Stimulated activated CD4-positive, alpha-beta T cell treated with anti-CD3 and anti-CD28 coated beads, Interleukin-2, amount 100 ng/mL, for 48 hours (primary cell): ENCODE results near the gene COX7B2.

Experiments used
- DNase-seq, 2 donors: peaks; one replicate each; pipeline ENCODE4 v3.0.0-alpha.2; 2020

The COX7B2 gene

GRCh38 chr4:46909078-46909477 lies at the start of gene COX7B2:
TSS of gene COX7B2 (minus strand) at chr4:46909245. CDS start at chr4:46735192, 174,053 bp downstream.
- DNase-seq = no peak

DNA sequence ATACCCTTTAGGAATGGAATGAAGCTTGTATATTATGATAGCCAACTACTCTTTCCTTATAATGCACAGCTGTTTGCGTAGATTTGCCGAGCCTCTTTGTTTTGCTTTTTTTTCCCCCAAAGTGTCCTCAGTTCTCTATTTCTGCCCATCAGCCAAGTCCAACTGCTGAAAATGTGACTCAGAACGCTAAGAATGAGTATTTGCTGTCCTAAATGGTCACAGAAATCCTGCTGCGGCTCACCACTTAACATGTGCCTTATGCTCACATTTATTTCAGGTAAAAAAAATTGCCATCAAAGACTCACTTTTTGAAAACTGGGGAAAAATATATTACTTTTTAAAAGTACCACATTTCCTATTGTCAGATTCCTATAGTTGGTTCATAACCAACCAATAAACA lies 47.4 kb upstream of the COX7B2 start:
- DNase-seq = no peak

DNA sequence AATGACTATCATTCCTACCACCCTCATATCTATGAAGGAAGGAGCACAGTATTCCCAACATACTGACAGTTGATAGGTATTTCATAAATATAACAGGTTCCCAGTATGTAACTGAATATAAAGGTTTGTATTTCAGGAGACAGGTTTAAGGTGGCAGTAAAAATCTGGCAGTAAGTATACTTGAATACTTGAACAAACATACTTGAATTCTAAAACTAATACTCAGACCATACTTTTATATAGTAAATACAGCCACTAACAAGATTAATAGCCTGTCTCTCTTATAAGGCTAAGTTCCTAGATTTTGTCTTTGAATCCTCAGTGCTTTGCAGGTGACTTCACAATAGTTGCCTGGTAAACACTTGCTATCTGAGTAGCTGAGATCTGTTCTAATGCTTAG lies 46.6 kb upstream of the COX7B2 start:
- DNase-seq = no peak

- DNase-seq = no peak
Observed at GRCh38 chr4:46954643-46955042, 45.6 kb upstream of the COX7B2 start.

- no peak for DNase-seq
Observed at GRCh38 chr4:46953564-46953963, 44.5 kb upstream of the COX7B2 start.

DNA sequence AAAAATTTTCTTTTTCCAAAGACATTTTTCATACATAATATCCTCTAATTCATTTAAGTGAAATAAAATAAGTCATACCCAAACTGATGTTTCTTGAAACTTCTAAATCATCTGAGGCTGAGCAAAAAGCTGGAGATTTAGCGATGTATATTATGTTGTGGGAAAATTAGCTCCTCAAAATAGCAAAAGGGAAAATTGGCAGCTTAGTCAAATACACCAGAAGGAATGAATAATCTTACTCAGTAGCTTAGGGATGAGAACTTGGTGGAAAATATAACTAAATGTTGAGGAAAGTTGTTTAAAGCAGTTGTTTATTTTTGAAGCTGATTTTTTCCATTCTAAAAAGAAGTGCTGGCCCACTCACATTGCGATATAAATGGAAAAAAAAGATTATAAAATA lies 43.4 kb upstream of the COX7B2 start:
- no peak for DNase-seq

DNA sequence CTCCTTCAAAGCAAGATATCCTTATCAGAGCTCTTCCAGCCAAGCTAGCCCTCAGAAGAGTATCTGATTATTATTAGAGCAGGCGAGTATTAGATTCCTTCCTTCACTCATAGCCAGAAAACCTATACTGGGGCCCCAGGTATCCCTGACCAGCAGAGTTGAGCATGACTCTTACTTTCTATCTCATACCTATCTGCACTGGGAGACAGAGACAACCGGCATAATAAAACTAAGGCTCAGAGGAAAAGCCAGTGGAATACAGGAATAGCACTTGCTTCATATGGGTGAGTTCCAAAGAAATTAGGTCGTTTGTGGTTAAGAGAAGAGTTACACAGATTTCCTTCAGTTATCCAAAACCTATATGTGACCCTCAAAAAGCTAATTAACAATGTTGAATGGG lies 41.8 kb upstream of the COX7B2 start:
- DNase-seq = no peak

- no peak for DNase-seq
Observed at GRCh38 chr4:46949822-46950221, 40.8 kb upstream of the COX7B2 start.

DNA sequence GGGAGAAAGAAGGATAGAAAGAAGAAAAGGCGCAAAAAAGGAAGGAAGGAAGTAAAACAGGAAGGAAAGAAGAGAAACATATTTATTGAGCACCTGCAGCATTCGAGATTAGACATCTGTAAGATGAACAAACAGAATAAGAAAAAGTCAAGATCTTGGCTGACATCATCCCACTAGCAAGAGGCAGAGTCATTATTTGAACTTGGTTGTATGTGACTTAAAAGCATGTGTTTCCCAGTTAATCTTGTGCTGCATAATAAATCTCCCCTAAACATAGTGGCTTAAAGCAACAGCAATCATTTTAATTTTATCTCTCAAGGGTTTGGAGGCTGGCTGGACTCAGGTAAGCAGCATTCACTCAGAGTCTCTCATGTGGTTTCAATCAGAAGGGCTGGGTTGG lies 38.5 kb upstream of the COX7B2 start:
- no peak for DNase-seq

DNA sequence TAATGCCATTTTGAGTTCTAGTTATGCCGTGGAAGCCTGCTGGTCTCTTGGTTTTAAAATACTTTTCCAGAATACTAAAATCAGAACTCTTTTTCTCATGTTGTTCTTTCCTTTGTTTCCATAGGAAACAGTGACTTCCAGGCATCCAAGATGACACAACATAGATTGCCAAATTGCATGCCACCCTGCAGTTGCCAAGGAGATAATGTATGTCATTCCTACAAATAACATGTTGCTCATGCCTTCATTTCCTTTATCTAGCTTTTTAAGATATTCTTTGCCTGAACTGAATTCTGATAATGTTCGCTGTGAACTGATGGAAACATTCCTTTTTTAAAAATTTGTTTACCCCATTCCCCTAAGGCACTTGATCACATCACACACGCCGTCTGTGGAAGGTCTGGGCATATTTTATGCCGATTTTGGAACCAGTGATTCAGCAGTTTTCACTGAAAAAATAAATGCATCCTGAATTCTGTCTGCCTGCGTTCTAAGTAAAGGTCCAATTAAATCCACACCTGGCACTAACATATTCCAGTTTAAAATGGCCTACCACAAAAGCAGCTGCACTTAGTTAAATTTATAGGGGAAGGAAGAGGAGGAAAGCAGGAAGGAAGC lies 38.0 kb upstream of the COX7B2 start:
- no peak for DNase-seq

DNA sequence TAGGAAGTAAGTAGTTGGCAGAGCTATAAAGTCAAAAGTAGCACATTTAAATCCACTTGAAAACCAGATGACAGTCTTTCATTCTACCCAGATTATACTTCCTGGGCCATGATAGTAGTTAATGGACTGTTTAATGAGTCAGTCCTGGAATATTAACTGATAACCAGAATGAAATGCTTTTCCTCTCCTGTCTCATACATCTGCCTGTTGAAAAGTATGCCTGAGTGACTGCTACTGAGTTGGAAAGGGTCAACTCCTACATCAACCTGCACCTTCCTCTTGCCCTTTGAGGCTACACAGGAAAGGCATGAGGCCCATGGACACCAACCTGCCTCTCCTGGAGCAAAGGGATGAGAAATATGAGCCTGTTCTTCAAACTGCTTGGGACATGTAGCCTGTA lies 36.0 kb upstream of the COX7B2 start:
- DNase-seq = no peak

GRCh38 chr4:46944345-46944744 lies 35.3 kb upstream of the COX7B2 start:
- no peak for DNase-seq

DNA sequence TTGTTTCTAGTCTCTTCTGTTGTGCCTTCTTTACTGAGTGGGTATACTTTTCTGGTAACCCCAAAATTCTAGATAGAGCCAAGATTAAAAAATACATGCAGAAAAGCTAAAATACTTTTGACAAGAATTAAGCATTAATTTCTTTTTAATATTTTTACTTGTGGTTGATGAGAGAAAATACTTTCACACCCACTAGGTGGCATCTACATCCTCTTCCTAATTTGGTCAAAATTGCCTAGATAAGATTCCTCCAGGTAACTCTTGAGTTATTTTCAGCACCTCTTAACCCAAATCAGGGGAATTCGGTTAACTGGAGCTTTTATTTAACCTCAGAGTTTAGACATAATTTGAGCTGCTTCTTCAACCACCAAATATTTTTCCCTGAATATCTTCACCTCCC lies 28.4 kb upstream of the COX7B2 start:
- no peak for DNase-seq

- DNase-seq = no peak
Observed at GRCh38 chr4:46934726-46935125, 25.7 kb upstream of the COX7B2 start.

DNA sequence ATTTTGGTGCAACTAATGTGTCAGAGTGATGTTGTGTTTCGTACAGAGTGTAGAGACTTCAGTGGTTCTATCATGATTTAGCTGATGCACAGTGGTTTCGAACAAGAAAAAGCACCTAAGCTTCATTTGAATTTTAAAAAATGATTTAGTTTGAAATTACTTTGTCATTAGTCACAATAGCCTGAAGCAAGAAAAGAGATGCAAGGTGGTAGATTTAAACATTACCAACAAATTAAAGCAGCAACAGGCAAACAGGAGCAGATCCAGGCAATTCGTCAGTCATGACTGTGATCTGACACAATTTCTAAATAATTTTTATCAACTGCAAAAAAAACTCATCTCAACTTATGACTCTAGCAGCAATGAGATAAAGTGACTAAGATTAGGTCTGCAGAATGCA lies 24.6 kb upstream of the COX7B2 start:
- DNase-seq = no peak

DNA sequence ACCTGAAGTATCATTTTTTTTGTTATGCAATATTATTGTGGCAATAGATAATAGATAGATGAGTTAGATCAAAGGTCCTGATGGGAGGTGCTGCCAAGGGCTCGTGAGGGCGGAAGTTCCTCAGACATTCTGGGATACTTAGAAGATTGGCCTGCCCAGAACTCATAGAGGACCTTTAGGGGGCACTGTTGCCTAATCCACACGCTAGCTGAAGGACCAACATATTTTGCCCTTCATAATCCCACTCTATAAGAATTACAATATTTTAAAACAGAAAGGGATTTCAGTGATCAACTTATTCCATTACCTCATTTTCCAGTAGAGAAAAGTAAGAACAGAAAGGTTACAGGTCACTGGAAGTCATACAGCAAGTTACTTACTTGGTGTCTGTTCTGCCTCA lies 22.9 kb upstream of the COX7B2 start:
- DNase-seq = peak in 1 of 2 donors; percentile 1

GRCh38 chr4:46930891-46931290 lies 21.8 kb upstream of the COX7B2 start:
- DNase-seq = no peak

- no peak for DNase-seq
Observed at GRCh38 chr4:46927201-46927600, 18.2 kb upstream of the COX7B2 start.

- no peak for DNase-seq
Observed at GRCh38 chr4:46924789-46925529, 15.9 kb upstream of the COX7B2 start.

GRCh38 chr4:46922205-46922604 lies 13.2 kb upstream of the COX7B2 start:
- no peak for DNase-seq

DNA sequence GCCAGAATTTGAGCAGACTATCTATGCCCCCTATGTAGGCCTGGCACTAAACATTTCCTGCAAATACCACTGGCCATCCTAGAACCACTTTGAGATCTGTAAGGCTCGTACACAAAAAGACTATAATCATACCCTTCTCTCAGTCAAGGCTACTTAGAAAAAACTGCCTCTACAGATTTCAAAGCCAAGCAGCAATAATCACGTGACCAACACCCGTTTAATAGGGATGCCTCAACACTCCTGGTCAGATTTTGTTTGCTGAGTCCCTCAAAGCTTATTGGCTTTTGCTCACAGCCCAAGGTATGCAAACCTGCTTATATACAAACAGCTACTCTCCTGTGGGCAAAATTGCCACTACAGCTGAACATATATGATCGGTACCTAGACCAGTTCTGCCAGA lies 897 bp downstream of the COX7B2 start:
- DNase-seq = no peak

- no peak for DNase-seq
Observed at GRCh38 chr4:46900082-46900481, 9.0 kb downstream of the COX7B2 start.

GRCh38 chr4:46894826-46895225 lies 14.2 kb downstream of the COX7B2 start:
- DNase-seq = no peak

GRCh38 chr4:46890056-46890455 lies 19.0 kb downstream of the COX7B2 start:
- no peak for DNase-seq

- DNase-seq = no peak
Observed at GRCh38 chr4:46889410-46889809, 19.6 kb downstream of the COX7B2 start.
